Endodermal cell (in vitro differentiated cells): ENCODE results near the gene ADAMTS12. TPM values are rescaled to one million over a fixed set of nuclear protein-coding genes. Genes with fewer than 3 reads are reported as not detected.

Source experiments
- DNase-seq: peaks from one replicate; pipeline ENCODE4 v3.0.0-alpha.2; 2017
- H3K27ac ChIP-seq: 2 replicates; pipeline ENCODE4 v1.5.1; 2013; ENCODE audit warnings: mild to moderate bottlenecking, low read depth, low read length, moderate library complexity
- H3K27me3 ChIP-seq: 2 replicates; pipeline ENCODE4 v1.6.1; 2013; ENCODE audit warnings: mild to moderate bottlenecking, low read length, moderate library complexity; ENCODE audit not compliant: insufficient read depth, control insufficient read depth, poor library complexity, severe bottlenecking
- H3K36me3 ChIP-seq: 2 replicates; pipeline ENCODE4 v1.7.0; 2013; ENCODE audit warnings: mild to moderate bottlenecking, low read length, moderate library complexity; ENCODE audit not compliant: control insufficient read depth, insufficient read depth
- H3K4me1 ChIP-seq: one replicate; pipeline ENCODE4 v1.7.0; 2013; ENCODE audit warnings: low read length; ENCODE audit not compliant: control insufficient read depth, insufficient read depth
- H3K4me3 ChIP-seq: 2 replicates; pipeline ENCODE4 v1.5.1; 2013; ENCODE audit warnings: mild to moderate bottlenecking, low read length, moderate library complexity
- H3K9ac ChIP-seq: 2 replicates; pipeline ENCODE4 v1.6.1; 2013; ENCODE audit warnings: mild to moderate bottlenecking, low read length, moderate library complexity; ENCODE audit not compliant: poor library complexity, severe bottlenecking; ENCODE audit errors: extremely low read depth
- H3K9me3 ChIP-seq: 2 replicates; pipeline ENCODE4 v1.6.1; 2013; ENCODE audit warnings: mild to moderate bottlenecking, low read length, moderate library complexity; ENCODE audit not compliant: control insufficient read depth
- H3K27ac Mint-ChIP-seq: 2 replicates; pipeline ENCODE4 v1.8.0; 2020; ENCODE audit warnings: mixed read lengths
- H3K27me3 Mint-ChIP-seq: 2 replicates; pipeline ENCODE4 v1.8.0; 2021; ENCODE audit warnings: mild to moderate bottlenecking, mixed read lengths; ENCODE audit not compliant: insufficient read depth
- H3K36me3 Mint-ChIP-seq: 2 replicates; pipeline ENCODE4 v1.8.0; 2020; ENCODE audit warnings: low read depth, mixed read lengths
- H3K4me1 Mint-ChIP-seq: 2 replicates; pipeline ENCODE4 v1.8.0; 2020; ENCODE audit warnings: mixed read lengths
- H3K4me3 Mint-ChIP-seq: 2 replicates; pipeline ENCODE4 v1.8.0; 2020; ENCODE audit warnings: mild to moderate bottlenecking, moderate library complexity, mixed read lengths
- H3K9me3 Mint-ChIP-seq: 2 replicates; pipeline ENCODE4 v1.8.0; 2020; ENCODE audit warnings: mild to moderate bottlenecking, mixed read lengths
- WGBS, 2 experiments: methylation state at CpG; one replicate each; pipeline versions ENCODE4 v1.1.5 to v1.1.7; 2013; ENCODE audit warnings: missing lambda C conversion rate in 2 of 2, mixed read lengths in 1 of 2; ENCODE audit not compliant: insufficient coverage in 1 of 2, insufficient read length in 1 of 2; 5-methylcytosine and 5-hydroxymethylcytosine counted together
- total RNA-seq, 2 donors: library from RNA; stranded (reverse); fragmentation: NEBNext Ultra II Directional in 1 of 2; extraction: Animal tissue kit (Norgen Biotek cat#: 25700) in 1 of 2; gene quantifications; 2 replicates in 1 of 2; 3 replicates in 1 of 2; pipeline ENCODE4 v1.2.1, GENCODE V29; 2021
- TF ChIP-seq, protein P1 (sequence below): fragments of 200-600 bp; sonication (generic); conservative IDR thresholded peaks from 2 replicates; pipeline ENCODE4 v1.5.0; 2021; ENCODE audit warnings: antibody characterized with exemption, mild to moderate bottlenecking

Gene ADAMTS12
- total RNA-seq, 2 donors from 2014 or later = 80.2 to 123 TPM

DNA sequence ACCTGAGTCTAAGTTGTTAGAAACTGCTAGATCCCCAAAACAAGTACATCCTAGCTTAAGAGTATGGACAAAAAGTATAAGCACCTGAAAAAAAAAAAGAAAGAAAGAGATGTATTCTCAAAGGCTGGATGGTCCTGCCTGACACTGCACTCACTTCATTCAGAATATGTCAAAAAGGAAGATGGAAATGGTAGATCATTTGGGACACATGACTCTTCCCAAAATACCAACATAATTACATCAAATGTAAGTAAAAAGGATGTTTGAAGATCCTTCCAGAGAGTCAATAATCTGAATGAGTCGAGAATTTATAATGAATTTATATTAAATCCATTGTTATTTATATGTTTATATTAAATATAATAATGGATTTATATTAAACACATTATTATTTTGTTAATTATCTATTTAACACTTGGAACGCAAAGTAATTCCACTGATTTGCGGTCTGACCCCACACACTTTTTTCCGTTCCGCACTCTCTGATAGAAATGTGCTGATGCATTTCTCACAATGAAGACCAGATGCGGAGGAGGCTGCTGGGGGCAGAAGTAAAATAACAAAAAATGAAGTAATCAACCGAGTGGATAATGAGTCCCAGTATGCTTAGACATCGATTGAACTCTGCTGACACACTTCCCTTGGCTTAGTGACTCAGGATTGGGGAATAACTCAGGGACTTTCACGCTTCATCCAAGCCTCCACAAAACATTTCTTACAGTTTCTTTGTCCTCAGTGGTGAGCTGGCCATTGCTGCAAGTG lies 201.2 kb downstream of the ADAMTS12 start:
- DNase-seq = no peak
- no peaks in the 10 kb centered on the region for H3K4me1 ChIP-seq
- peaks cover 34% of the 10 kb centered on the region for H3K9me3 ChIP-seq
- TF ChIP-seq, protein P1, sequence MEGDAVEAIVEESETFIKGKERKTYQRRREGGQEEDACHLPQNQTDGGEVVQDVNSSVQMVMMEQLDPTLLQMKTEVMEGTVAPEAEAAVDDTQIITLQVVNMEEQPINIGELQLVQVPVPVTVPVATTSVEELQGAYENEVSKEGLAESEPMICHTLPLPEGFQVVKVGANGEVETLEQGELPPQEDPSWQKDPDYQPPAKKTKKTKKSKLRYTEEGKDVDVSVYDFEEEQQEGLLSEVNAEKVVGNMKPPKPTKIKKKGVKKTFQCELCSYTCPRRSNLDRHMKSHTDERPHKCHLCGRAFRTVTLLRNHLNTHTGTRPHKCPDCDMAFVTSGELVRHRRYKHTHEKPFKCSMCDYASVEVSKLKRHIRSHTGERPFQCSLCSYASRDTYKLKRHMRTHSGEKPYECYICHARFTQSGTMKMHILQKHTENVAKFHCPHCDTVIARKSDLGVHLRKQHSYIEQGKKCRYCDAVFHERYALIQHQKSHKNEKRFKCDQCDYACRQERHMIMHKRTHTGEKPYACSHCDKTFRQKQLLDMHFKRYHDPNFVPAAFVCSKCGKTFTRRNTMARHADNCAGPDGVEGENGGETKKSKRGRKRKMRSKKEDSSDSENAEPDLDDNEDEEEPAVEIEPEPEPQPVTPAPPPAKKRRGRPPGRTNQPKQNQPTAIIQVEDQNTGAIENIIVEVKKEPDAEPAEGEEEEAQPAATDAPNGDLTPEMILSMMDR = no peak
- 97 to 100% methylated on average over 5 to 8 of the region's 9 CpGs for WGBS, 2 experiments
- Mint-ChIP-seq H3K27ac (no peak overlapping the region), H3K4me3 (no peak overlapping the region), H3K36me3 (peaks cover 23% of the 10 kb centered on the region), H3K9me3 (peaks cover 16% of the 10 kb centered on the region), H3K4me1 (peaks cover 12% of the 10 kb centered on the region), H3K27me3 (no peaks in the 10 kb centered on the region)
- H3K4me3 ChIP-seq = no peak overlapping the region
- no peak overlapping the region for H3K9ac ChIP-seq
- H3K27ac ChIP-seq = no peak overlapping the region
- no peaks in the 10 kb centered on the region for H3K36me3 ChIP-seq
- H3K27me3 ChIP-seq = no peaks in the 10 kb centered on the region

DNA sequence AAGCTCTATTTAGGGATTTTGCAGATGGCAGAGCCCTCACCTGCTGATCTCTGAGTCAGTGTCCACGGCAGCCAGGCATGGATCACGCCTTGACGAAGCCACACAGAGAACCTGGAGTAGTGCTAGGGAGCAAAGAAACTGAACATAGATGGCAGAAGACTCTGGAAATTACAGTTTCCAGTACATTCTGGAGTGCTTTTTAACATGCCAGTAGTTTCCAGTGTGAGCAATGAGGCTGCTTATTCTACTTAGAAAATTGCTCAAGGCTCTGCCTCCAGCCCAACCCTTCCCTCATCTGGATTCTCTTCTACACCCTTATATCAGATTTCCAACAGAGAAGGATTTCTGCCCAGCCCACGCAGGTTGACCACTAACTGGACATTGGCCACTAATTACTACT lies 203.3 kb downstream of the ADAMTS12 start:
- Mint-ChIP-seq H3K27ac (no peak overlapping the region), H3K9me3 (peaks cover 2% of the 10 kb centered on the region), H3K27me3 (no peaks in the 10 kb centered on the region), H3K4me3 (no peak overlapping the region), H3K4me1 (peaks cover 25% of the 10 kb centered on the region), H3K36me3 (peaks cover 14% of the 10 kb centered on the region)
- no peak for DNase-seq
- TF ChIP-seq, protein P1 = no peak
- Histone ChIP-seq H3K4me3 (no peak overlapping the region), H3K4me1 (no peaks in the 10 kb centered on the region), H3K27ac (no peak overlapping the region), H3K27me3 (no peaks in the 10 kb centered on the region), H3K9me3 (peaks cover 18% of the 10 kb centered on the region), H3K9ac (no peak overlapping the region), H3K36me3 (no peaks in the 10 kb centered on the region)
- 85 to 89% methylated on average over 3 to 4 of the region's 4 CpGs for WGBS, 2 experiments

DNA sequence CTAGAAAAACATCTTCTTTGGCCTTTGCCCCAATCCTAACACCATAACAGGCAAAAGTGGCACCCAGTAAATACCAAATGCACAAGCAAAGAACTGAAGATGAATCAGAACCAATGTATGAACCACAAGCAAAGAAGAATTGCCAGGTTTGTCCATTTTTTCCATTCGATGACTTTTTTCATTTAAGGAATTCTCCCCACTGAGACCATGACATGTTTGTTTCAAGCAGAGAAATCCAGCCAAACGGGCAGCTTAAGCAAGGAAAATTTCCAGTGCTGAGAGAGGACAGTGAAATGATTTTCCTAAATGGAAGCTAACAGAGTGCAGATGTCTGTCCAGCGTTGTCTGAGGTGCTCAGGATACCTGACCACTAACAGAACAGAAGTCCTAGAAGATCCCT lies 203.7 kb downstream of the ADAMTS12 start:
- Histone ChIP-seq H3K9me3 (peaks cover 15% of the 10 kb centered on the region), H3K4me3 (no peak overlapping the region), H3K27me3 (no peaks in the 10 kb centered on the region), H3K4me1 (no peaks in the 10 kb centered on the region), H3K27ac (no peak overlapping the region), H3K9ac (no peak overlapping the region), H3K36me3 (no peaks in the 10 kb centered on the region)
- Mint-ChIP-seq H3K4me3 (no peak overlapping the region), H3K9me3 (no peaks in the 10 kb centered on the region), H3K27ac (no peak overlapping the region), H3K4me1 (peaks cover 26% of the 10 kb centered on the region), H3K27me3 (no peaks in the 10 kb centered on the region), H3K36me3 (peaks cover 14% of the 10 kb centered on the region)
- no peak for DNase-seq
- 89 to 100% methylated on average over 1 to 3 of the region's 3 CpGs for WGBS, 2 experiments
- TF ChIP-seq, protein P1 = no peak
